Common myeloid progenitor, CD34-positive (primary cell): Measurements from ENCODE around the gene USP32.
"Not testable (repeated sequence)": the region's sequence is repeated elsewhere in the genome, so short reads cannot be mapped to it uniquely, and the experiment has no call there.

Experiments
- CTCF ChIA-PET: fragments of 350-600 bp; sonication (Branson Sonifier 250); formaldehyde crosslinking; loops from one replicate; lab custom pipeline; 2021; ENCODE audit warnings: antibody characterized with exemption; lab: Charles Lee
- POLR2A ChIA-PET: fragments of 350-600 bp; sonication (Branson Sonifier 250); formaldehyde crosslinking; loops from one replicate; lab custom pipeline; 2021; ENCODE audit warnings: antibody characterized with exemption; lab: Charles Lee
- DNase-seq, 3 donors: peaks; one replicate each; pipeline versions ENCODE4 v3.0.0 to v3.0.0-alpha.2; 2013
- H3K27ac ChIP-seq, 2 experiments: 1 replicate in 1 of 2; 2 replicates in 1 of 2; pipeline ENCODE4 v1.7.0; 2013; ENCODE audit warnings: inconsistent platforms in 2 of 2, low read length in 2 of 2, mild to moderate bottlenecking in 2 of 2, low read depth in 1 of 2, moderate library complexity in 1 of 2; ENCODE audit not compliant: severe bottlenecking in 2 of 2, insufficient read depth in 1 of 2, poor library complexity in 1 of 2
- H3K27me3 ChIP-seq, 5 experiments: replicated peaks in 2 of 5; 1 replicate in 3 of 5; 2 replicates in 2 of 5; pipeline versions ENCODE4 v1.6.1 to v1.7.0; 2013; ENCODE audit warnings: low read length in 4 of 5, mild to moderate bottlenecking in 2 of 5, moderate library complexity in 2 of 5, inconsistent platforms in 1 of 5; ENCODE audit not compliant: insufficient read depth in 5 of 5, control insufficient read depth in 4 of 5
- H3K36me3 ChIP-seq, 4 experiments: 1 replicate in 2 of 4; 2 replicates in 2 of 4; pipeline versions ENCODE4 v1.6.1 to v1.7.0; 2013; ENCODE audit warnings: low read length in 3 of 4, control low read depth in 1 of 4, mild to moderate bottlenecking in 1 of 4; ENCODE audit not compliant: control insufficient read depth in 4 of 4, insufficient read depth in 4 of 4
- H3K4me1 ChIP-seq, 4 experiments: 1 replicate in 3 of 4; 2 replicates in 1 of 4; pipeline versions ENCODE4 v1.6.1 to v1.7.1; 2013; ENCODE audit warnings: low read length in 3 of 4, mild to moderate bottlenecking in 3 of 4, control low read depth in 1 of 4, inconsistent platforms in 1 of 4, moderate library complexity in 1 of 4; ENCODE audit not compliant: control insufficient read depth in 4 of 4, insufficient read depth in 4 of 4; ENCODE audit errors: control extremely low read depth in 1 of 4
- H3K4me3 ChIP-seq, 7 experiments: 1 replicate in 4 of 7; 2 replicates in 3 of 7; pipeline versions ENCODE4 v1.5.1 to v1.7.0; 2013; ENCODE audit warnings: mild to moderate bottlenecking in 7 of 7, low read length in 6 of 7, moderate library complexity in 6 of 7, inconsistent platforms in 2 of 7, low read depth in 2 of 7, control low read depth in 1 of 7; ENCODE audit not compliant: insufficient read depth in 4 of 7, control insufficient read depth in 1 of 7; ENCODE audit errors: extremely low read depth in 1 of 7
- H3K9me3 ChIP-seq, 5 experiments: 1 replicate in 4 of 5; 2 replicates in 1 of 5; pipeline versions ENCODE4 v1.6.1 to v1.7.1; 2013; ENCODE audit warnings: low read length in 4 of 5, mild to moderate bottlenecking in 2 of 5, inconsistent platforms in 1 of 5, low read depth in 1 of 5, moderate library complexity in 1 of 5; ENCODE audit not compliant: control insufficient read depth in 4 of 5, insufficient read depth in 2 of 5; ENCODE audit errors: control extremely low read depth in 1 of 5
- WGBS: methylation state at CpG from one replicate; pipeline ENCODE4 v1.1.5; 2013; ENCODE audit not compliant: insufficient coverage; 5-methylcytosine and 5-hydroxymethylcytosine counted together

The USP32 gene

GRCh38 chr17:60186372-60186771 is 205.6 kb downstream of the USP32 start:
- 100% methylated on average over 1 of the region's 1 CpG for WGBS
- DNase-seq, POLR2A ChIA-PET, H3K27me3 ChIP-seq, H3K9me3 ChIP-seq, H3K4me3 ChIP-seq, H3K27ac ChIP-seq: not testable (repeated sequence)
- CTCF ChIA-PET, result interaction anchor here (1.0 to 1.1 kb wide), 2 partner anchors 20 to 44 kb away, joined by 3 to 4 read pairs; no protein-coding TSS in a partner anchor
- Histone ChIP-seq H3K4me1 (peaks cover 0 to 24% (median 12%) of the 10 kb centered on the region in 4 experiments), H3K36me3 (peaks cover 12 to 40% (median 24%) of the 10 kb centered on the region in 4 experiments)

GRCh38 chr17:60180380-60180779 is 211.6 kb downstream of the USP32 start:
- H3K27me3 ChIP-seq, CTCF ChIA-PET, H3K27ac ChIP-seq, H3K4me1 ChIP-seq, H3K9me3 ChIP-seq, DNase-seq, H3K4me3 ChIP-seq: not testable (repeated sequence)
- WGBS, result no CpG with 5 or more reads among the region's 1 CpG
- POLR2A ChIA-PET, result interaction anchor here (0.6 kb wide), 1 partner anchor 237 kb away, joined by 5 read pairs; no protein-coding TSS in a partner anchor
- H3K36me3 ChIP-seq, result peaks cover 15 to 49% (median 18%) of the 10 kb centered on the region in 4 experiments

- POLR2A ChIA-PET, H3K9me3 ChIP-seq: not testable (repeated sequence)
Measured at GRCh38 chr17:60178180-60178579, 213.8 kb downstream of the USP32 start.

GRCh38 chr17:60176763-60177162 is 215.2 kb downstream of the USP32 start:
- CTCF ChIA-PET, POLR2A ChIA-PET, H3K4me1 ChIP-seq, H3K27ac ChIP-seq, DNase-seq, H3K4me3 ChIP-seq, H3K9me3 ChIP-seq, H3K27me3 ChIP-seq: not testable (repeated sequence)
- WGBS, result 94% methylated on average over 3 of the region's 5 CpGs
- H3K36me3 ChIP-seq, result peaks cover 6 to 27% (median 9%) of the 10 kb centered on the region in 4 experiments

More at GRCh38 chr17:60178180-60178579, 213.8 kb downstream of the USP32 start:
- H3K27me3 ChIP-seq, H3K4me3 ChIP-seq, DNase-seq, CTCF ChIA-PET, H3K27ac ChIP-seq, H3K4me1 ChIP-seq: not testable (repeated sequence)
- peaks cover 8 to 36% (median 15%) of the 10 kb centered on the region in 4 experiments for H3K36me3 ChIP-seq
- no CpG with 5 or more reads among the region's 2 CpGs for WGBS

GRCh38 chr17:60174767-60175166 is 217.2 kb downstream of the USP32 start:
- POLR2A ChIA-PET, H3K9me3 ChIP-seq, H3K4me3 ChIP-seq, H3K27ac ChIP-seq, H3K27me3 ChIP-seq: not testable (repeated sequence)
- Histone ChIP-seq H3K36me3 (peaks cover 0 to 16% (median 6%) of the 10 kb centered on the region in 4 experiments), H3K4me1 (peaks cover 0 to 13% (median 2%) of the 10 kb centered on the region in 4 experiments)
- peak in 2 of 3 donors; percentile 37 to 48 for DNase-seq
- 94% methylated on average over 3 of the region's 6 CpGs for WGBS
- CTCF ChIA-PET, result interaction anchor here (0.9 to 1.9 kb wide), 4 partner anchors 12 to 33 kb away, joined by 3 to 12 read pairs (median 6); partner anchors contain the start of gene CA4

- H3K4me3 ChIP-seq, result no peak overlapping the region
- no peak overlapping the region for H3K27ac ChIP-seq
- ChIA-PET POLR2A (no interaction called here), CTCF (interaction anchor here (0.6 to 1.9 kb wide), 6 partner anchors 12 to 1804 kb away, joined by 3 to 12 read pairs (median 4); partner anchors contain the start of gene CA4)
- DNase-seq, result no peak
- H3K27me3 ChIP-seq, result no peaks in the 10 kb centered on the region
- H3K4me1 ChIP-seq, result peaks cover 0 to 13% (median 2%) of the 10 kb centered on the region in 4 experiments
- 94% methylated on average over 3 of the region's 3 CpGs for WGBS
- H3K36me3 ChIP-seq, result peaks cover 0 to 13% (median 5%) of the 10 kb centered on the region in 4 experiments
- no peaks in the 10 kb centered on the region for H3K9me3 ChIP-seq
Measured at GRCh38 chr17:60174035-60174434, 217.9 kb downstream of the USP32 start.

- Histone ChIP-seq H3K4me1 (peaks cover 0 to 13% (median 2%) of the 10 kb centered on the region in 4 experiments), H3K4me3 (no peak overlapping the region), H3K27ac (no peak overlapping the region), H3K36me3 (peaks cover 0 to 10% (median 3%) of the 10 kb centered on the region in 4 experiments), H3K27me3 (no peaks in the 10 kb centered on the region), H3K9me3 (no peaks in the 10 kb centered on the region)
- DNase-seq, result no peak
- CTCF ChIA-PET, result interaction anchor here (0.9 to 1.9 kb wide), 4 partner anchors 12 to 35 kb away, joined by 3 to 6 read pairs (median 3); no protein-coding TSS in a partner anchor
- 95% methylated on average over 2 of the region's 2 CpGs for WGBS
- POLR2A ChIA-PET, result no interaction called here
Measured at GRCh38 chr17:60173304-60173819, 218.6 kb downstream of the USP32 start.
